ENCODE measurements around the gene ARPC4. TPM values are rescaled to one million over a fixed set of nuclear protein-coding genes. Genes with fewer than 3 reads are reported as not detected.
A peak's percentile ranks its signal among the peaks of the same experiment; 100 is the strongest.

Gene ARPC4
- total RNA-seq, 1 experiment from 2014 or later: 152 TPM

DNA sequence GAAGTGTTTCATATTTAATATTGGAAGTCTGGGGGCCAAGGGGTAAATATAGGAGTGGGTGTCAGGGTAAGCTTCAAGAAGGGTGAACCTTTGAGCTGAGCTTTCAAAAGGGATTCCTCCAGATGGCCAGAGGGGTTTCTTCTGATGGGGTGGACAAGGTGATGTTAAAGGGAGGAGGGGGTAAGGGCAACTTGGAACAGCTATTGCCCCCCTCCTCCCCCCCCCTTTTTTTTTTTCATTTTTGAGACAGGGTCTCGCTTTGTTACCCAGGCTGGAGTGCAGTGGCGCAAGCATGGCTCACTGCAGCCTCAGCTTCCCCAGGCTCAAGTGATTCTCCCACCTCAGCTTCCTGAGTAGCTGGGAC is 15.1 kb downstream of the ARPC4 start:
- H3K4me3 ChIP-seq (ENCODE audit: low read depth, low read length, poor library complexity, severe bottlenecking): no peak overlapping the region
- no TSS peak for BruUV-seq (replicated peaks)
- peaks cover 13% of the 10 kb centered on the region for H3K4me1 ChIP-seq (ENCODE audit: insufficient read depth, low read length, poor library complexity, severe bottlenecking)
- ChIA-PET CTCF (interaction anchor here (1.1 kb wide), 1 partner anchor 19 kb away, joined by 7 read pairs; no protein-coding TSS in a partner anchor), POLR2A (ENCODE audit: low non-redundant PET) (no interaction called here)
- no peak for DNase-seq (ENCODE audit: low spot score)
- no peak for TF ChIP-seq EZH2 (IDR thresholded peaks at IDR 0.05; ENCODE audit: borderline replicate concordance, low read depth, low read length, poor library complexity, severe bottlenecking)
- no peak overlapping the region for H3K27ac ChIP-seq (ENCODE audit: low read depth, low read length, poor library complexity, severe bottlenecking)
- H3K9me3 ChIP-seq (ENCODE audit: low read depth, low read length, poor library complexity, severe bottlenecking): no peaks in the 10 kb centered on the region
- no peaks in the 10 kb centered on the region for H3K27me3 ChIP-seq (replicated peaks; ENCODE audit: insufficient read depth, low read depth, low read length, poor library complexity)
- peaks cover 35% of the 10 kb centered on the region for H3K36me3 ChIP-seq (ENCODE audit: insufficient read depth, low read length, poor library complexity, severe bottlenecking)
- intact Hi-C loops (cut with micrococcal nuclease; ENCODE audit: unreplicated experiment): loop anchor here (5.0 kb wide), 1 partner anchor 306 kb away; no protein-coding TSS in a partner anchor

DNA sequence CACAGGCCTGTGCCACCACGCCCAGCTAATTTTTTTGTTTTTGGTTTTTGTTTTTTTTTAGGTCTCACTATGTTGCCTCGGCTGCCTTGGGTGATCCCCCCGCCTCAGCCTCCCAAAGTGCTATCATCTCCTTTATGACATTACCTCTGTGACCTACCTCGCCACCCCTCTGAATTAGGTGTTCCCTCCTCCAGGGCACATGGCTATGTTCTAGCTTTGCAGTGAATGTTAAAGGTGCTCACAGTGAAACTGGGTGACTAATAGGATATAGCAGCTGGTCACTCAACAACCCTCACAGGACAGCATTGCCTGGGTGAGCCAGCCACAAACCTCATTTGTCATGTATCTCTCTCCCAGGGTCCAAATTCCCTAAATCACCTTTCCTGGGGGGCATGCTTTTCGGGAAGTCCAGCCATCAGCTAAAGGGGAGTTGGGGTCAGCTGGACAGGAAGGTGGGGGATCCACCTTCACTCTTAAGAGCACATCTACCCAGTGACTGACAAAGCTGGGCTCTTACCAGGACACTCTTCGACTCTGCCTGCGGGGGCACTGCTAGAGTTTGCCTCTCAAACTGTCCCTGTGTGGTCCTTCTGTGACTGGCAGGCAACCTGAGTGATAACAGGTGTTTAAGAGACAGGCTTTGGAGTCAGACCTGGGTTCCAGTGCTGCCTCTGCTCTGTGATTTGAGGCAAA is 15.6 kb downstream of the ARPC4 start:
- DNase-seq (ENCODE audit: low spot score): peak; percentile 57
- BruUV-seq (replicated peaks): no TSS peak
- POLR2A ChIA-PET (ENCODE audit: low non-redundant PET): no interaction called here
- CTCF ChIA-PET: interaction anchor here (0.6 to 1.1 kb wide), 2 partner anchors 18 to 286 kb away, joined by 3 to 7 read pairs; no protein-coding TSS in a partner anchor
- intact Hi-C loops (cut with micrococcal nuclease; ENCODE audit: unreplicated experiment): loop anchor here (5.0 kb wide), 1 partner anchor 306 kb away; no protein-coding TSS in a partner anchor
- Histone ChIP-seq H3K27me3 (replicated peaks; ENCODE audit: insufficient read depth, low read depth, low read length, poor library complexity) (no peaks in the 10 kb centered on the region), H3K4me3 (ENCODE audit: low read depth, low read length, poor library complexity, severe bottlenecking) (no peak overlapping the region), H3K36me3 (ENCODE audit: insufficient read depth, low read length, poor library complexity, severe bottlenecking) (peaks cover 30% of the 10 kb centered on the region), H3K9me3 (ENCODE audit: low read depth, low read length, poor library complexity, severe bottlenecking) (no peaks in the 10 kb centered on the region), H3K27ac (ENCODE audit: low read depth, low read length, poor library complexity, severe bottlenecking) (no peak overlapping the region), H3K4me1 (ENCODE audit: insufficient read depth, low read length, poor library complexity, severe bottlenecking) (peaks cover 13% of the 10 kb centered on the region)
- TF ChIP-seq, protein P1, sequence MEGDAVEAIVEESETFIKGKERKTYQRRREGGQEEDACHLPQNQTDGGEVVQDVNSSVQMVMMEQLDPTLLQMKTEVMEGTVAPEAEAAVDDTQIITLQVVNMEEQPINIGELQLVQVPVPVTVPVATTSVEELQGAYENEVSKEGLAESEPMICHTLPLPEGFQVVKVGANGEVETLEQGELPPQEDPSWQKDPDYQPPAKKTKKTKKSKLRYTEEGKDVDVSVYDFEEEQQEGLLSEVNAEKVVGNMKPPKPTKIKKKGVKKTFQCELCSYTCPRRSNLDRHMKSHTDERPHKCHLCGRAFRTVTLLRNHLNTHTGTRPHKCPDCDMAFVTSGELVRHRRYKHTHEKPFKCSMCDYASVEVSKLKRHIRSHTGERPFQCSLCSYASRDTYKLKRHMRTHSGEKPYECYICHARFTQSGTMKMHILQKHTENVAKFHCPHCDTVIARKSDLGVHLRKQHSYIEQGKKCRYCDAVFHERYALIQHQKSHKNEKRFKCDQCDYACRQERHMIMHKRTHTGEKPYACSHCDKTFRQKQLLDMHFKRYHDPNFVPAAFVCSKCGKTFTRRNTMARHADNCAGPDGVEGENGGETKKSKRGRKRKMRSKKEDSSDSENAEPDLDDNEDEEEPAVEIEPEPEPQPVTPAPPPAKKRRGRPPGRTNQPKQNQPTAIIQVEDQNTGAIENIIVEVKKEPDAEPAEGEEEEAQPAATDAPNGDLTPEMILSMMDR (conservative IDR thresholded peaks at IDR 0.05; ENCODE audit: low read depth, low read length): peak; percentile 48
- TF ChIP-seq EZH2 (IDR thresholded peaks at IDR 0.05; ENCODE audit: borderline replicate concordance, low read depth, low read length, poor library complexity, severe bottlenecking): no peak

DNA sequence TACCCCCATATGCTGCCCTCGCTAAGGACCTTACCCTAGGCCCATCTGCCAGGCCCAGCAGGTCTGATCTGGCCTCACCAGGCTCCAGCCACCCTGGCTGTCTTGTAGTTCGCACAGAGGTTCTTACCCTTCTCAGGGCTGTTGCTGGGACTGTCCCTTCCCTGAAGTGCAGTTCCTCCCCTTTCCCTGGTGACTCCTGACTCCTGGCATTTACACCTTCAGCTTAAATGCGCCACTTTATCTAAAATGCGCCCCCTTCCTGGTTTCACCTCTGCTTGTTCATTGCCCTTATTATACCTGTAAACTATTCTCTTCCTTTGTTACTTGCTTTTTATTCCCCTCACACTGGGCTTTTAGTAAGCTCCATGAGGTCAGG is 16.3 kb downstream of the ARPC4 start:
- Histone ChIP-seq H3K4me3 (ENCODE audit: low read depth, low read length, poor library complexity, severe bottlenecking) (peak overlapping the region; percentile 62), H3K27ac (ENCODE audit: low read depth, low read length, poor library complexity, severe bottlenecking) (peak overlapping the region; percentile 81), H3K9me3 (ENCODE audit: low read depth, low read length, poor library complexity, severe bottlenecking) (no peaks in the 10 kb centered on the region), H3K36me3 (ENCODE audit: insufficient read depth, low read length, poor library complexity, severe bottlenecking) (peaks cover 23% of the 10 kb centered on the region), H3K27me3 (replicated peaks; ENCODE audit: insufficient read depth, low read depth, low read length, poor library complexity) (no peaks in the 10 kb centered on the region), H3K4me1 (ENCODE audit: insufficient read depth, low read length, poor library complexity, severe bottlenecking) (peaks cover 13% of the 10 kb centered on the region)
- BruUV-seq (replicated peaks): no TSS peak
- no peak for DNase-seq (ENCODE audit: low spot score)
- intact Hi-C loops (cut with micrococcal nuclease; ENCODE audit: unreplicated experiment): loop anchor here (5.0 kb wide), 1 partner anchor 307 kb away; no protein-coding TSS in a partner anchor
- ChIA-PET CTCF (no interaction called here), POLR2A (ENCODE audit: low non-redundant PET) (no interaction called here)
- TF ChIP-seq, protein P1 (conservative IDR thresholded peaks at IDR 0.05; ENCODE audit: low read depth, low read length): no peak
- TF ChIP-seq EZH2 (IDR thresholded peaks at IDR 0.05; ENCODE audit: borderline replicate concordance, low read depth, low read length, poor library complexity, severe bottlenecking): no peak

All from A673 (cell line).